ENCODE data around the gene B3GAT1.

B3GAT1 gene

GRCh38 chr11:134392953-134393615, 19.0 kb downstream of the B3GAT1 start:
- in situ Hi-C loops (cut with MboI; ENCODE audit: low sequenced_read_pairs): no loop called here

- in situ Hi-C loops (cut with MboI; ENCODE audit: low sequenced_read_pairs): no loop called here
These were observed 20.4 kb downstream of the B3GAT1 start for GRCh38 chr11:134391656-134392055.

- in situ Hi-C loops (cut with MboI; ENCODE audit: low sequenced_read_pairs): no loop called here
These were observed 21.1 kb downstream of the B3GAT1 start for GRCh38 chr11:134390706-134391569.

- in situ Hi-C loops (cut with MboI; ENCODE audit: low sequenced_read_pairs): no loop called here
These were observed 22.4 kb downstream of the B3GAT1 start for GRCh38 chr11:134389464-134390180.

- in situ Hi-C loops (cut with MboI; ENCODE audit: low sequenced_read_pairs): no loop called here
These were observed 23.5 kb downstream of the B3GAT1 start for GRCh38 chr11:134388590-134388989.

GRCh38 chr11:134387501-134387900, 24.5 kb downstream of the B3GAT1 start:
- in situ Hi-C loops (cut with MboI; ENCODE audit: low sequenced_read_pairs): no loop called here

DNA sequence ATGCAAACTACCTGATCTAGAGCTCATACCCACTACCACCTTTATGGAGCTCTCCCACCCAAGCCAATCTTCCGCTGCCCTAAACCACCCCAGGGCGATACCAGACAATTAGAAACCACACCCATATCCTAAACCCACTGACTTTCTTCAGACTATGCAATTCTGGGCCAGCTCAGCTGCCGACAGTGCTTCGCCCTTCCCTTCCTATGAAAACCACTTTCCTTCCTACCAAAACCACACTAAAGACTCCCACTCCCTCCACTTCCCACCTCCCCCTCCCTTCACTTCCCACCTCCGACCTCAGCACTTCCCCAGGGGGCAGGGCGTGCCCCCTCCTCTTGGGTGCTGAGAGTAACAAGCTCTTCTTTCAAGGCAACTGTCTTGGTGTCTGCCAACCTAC, 25.1 kb downstream of the B3GAT1 start:
- in situ Hi-C loops (cut with MboI; ENCODE audit: low sequenced_read_pairs): no loop called here

DNA sequence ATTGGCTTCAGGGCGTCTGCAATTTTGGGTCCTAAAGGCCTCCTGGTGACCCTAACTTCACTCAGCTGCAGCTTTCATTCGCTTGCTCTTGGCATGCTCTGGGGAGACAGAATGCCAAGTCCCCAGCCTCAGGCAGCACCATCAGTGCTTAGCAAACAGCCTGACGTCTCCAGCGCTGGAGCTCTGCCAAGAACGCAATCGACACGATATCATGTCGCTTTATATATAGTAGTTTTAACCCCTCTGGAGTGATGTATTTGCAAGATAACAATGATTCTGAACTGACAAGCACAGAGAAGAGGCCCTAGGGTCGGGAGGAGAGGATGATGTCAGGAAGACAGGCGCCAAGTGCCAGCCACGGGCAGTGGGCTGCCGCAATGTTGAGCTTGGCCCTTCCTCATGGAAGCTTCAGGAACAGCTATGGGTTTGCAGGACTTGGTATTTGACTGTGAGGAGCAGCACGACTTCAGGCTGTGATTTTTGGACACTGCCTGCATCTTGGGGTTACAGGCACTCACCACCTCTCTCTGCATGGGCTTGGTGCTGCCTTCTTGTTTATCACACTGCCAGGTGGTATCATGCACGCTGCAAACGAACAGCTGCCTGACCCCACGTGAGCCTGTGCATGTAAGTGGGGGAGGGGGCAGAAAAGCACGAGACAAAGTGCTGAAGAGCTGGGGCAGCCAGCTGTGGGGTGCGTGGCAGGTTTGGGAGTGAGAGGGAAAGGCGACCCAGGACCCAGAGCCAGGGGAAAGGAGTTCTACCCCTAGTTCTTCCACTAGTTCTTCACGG, 26.1 kb downstream of the B3GAT1 start:
- in situ Hi-C loops (cut with MboI; ENCODE audit: low sequenced_read_pairs): no loop called here

DNA sequence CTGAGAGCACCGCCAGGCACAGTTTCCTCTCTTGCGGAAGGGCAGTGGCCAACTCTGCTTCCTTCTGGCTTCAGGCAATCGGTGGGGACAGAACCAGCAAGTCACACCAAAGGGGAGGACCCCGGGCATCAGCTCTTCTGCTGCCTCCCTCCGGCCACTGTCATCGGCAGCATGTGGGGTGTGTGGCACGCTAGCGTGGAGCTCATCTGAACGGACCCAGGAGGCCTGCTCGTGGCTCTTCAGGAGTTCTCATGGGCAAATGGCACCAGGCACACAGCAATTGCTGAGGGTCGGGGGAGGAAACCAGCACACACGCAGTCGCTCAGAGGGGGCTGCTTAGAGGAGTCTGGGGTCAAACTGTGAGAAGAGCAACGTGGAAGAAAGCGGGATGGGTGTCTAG, 26.9 kb downstream of the B3GAT1 start:
- in situ Hi-C loops (cut with MboI; ENCODE audit: low sequenced_read_pairs): no loop called here

DNA sequence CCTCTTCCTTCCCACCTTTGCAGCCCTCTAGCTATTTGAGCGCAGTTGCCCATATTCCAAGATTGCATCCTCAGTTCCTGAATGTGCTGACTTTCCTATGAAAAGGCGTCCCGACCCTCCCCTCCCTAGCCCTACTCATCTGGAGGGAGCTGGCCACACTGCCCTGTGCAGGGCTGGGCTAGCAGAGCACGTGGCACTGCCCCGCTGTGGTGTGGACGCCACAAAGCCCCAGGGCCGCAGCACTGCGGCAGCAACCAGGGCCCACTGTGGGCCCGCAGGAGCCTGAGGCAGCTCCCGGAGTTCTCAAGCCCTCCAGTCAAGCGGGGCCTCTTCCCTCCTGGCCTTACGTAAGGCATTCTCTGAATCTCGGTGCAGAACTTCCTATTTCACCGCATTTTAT, 27.6 kb downstream of the B3GAT1 start:
- in situ Hi-C loops (cut with MboI; ENCODE audit: low sequenced_read_pairs): no loop called here

- in situ Hi-C loops (cut with MboI; ENCODE audit: low sequenced_read_pairs): no loop called here
These were observed 28.3 kb downstream of the B3GAT1 start for GRCh38 chr11:134383576-134384221.

GRCh38 chr11:134382830-134383229, 29.2 kb downstream of the B3GAT1 start:
- in situ Hi-C loops (cut with MboI; ENCODE audit: low sequenced_read_pairs): no loop called here

GRCh38 chr11:134382257-134382656, 29.8 kb downstream of the B3GAT1 start:
- in situ Hi-C loops (cut with MboI; ENCODE audit: low sequenced_read_pairs): no loop called here

GRCh38 chr11:134380785-134381184, 31.3 kb downstream of the B3GAT1 start:
- in situ Hi-C loops (cut with MboI; ENCODE audit: low sequenced_read_pairs): no loop called here

DNA sequence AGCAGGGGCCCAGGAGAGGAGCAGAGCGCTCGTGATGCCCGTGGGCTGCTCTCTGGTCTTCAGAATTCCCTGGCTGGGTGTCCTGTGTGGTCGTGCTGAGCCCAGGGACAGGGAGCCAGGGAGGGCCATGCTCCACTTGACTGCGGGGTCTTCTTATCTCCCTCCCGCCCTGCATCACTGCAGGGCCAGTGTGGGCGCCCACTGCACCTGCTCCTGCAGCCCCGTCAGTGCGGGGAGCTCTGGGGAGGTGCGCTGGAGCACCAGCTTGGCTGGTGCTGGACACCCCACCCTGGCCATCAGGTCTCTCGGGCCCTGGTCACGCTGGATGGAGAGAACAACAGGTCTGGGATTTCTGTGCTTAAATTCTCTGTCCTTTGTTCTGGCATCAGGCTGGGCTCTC, 31.8 kb downstream of the B3GAT1 start:
- in situ Hi-C loops (cut with MboI; ENCODE audit: low sequenced_read_pairs): no loop called here

- in situ Hi-C loops (cut with MboI; ENCODE audit: low sequenced_read_pairs): no loop called here
These were observed 32.8 kb downstream of the B3GAT1 start for GRCh38 chr11:134379241-134379640.

- in situ Hi-C loops (cut with MboI; ENCODE audit: low sequenced_read_pairs): no loop called here
These were observed 34.2 kb downstream of the B3GAT1 start for GRCh38 chr11:134377876-134378275.

DNA sequence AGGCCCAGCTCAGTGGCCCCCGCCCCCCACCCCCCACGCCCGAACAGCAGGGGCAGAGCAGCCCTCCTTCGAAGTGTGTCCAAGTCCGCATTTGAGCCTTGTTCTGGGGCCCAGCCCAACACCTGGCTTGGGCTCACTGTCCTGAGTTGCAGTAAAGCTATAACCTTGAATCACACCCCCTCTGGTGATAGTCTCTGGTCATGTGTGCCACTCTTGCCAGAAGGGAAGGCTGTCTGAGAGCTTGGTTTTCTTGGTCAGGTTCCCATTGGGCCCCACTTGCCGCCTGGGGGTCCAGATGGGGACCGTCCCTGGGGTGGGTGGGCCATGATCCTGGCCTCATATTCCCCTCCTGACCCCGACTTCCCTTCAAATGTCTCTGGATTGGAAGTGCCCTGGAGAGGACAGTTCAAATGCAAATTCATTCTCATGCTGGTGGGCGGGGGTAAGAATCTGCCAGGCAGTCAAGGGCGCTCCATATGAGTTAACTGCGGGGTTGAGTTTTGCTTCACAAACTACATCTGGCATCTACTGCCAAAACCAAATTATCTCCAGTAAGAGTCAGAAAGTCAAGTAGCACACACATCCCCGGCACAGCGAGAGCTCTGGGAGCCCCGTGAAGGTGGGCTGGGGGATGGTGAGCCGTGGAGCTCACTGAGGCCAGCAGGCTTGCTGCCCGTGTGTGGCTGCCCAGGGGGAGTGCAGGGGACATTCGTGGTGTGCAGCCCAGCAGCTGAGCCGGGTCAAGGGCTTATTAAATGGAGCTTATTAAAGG, 35.7 kb downstream of the B3GAT1 start:
- in situ Hi-C loops (cut with MboI; ENCODE audit: low sequenced_read_pairs): no loop called here

DNA sequence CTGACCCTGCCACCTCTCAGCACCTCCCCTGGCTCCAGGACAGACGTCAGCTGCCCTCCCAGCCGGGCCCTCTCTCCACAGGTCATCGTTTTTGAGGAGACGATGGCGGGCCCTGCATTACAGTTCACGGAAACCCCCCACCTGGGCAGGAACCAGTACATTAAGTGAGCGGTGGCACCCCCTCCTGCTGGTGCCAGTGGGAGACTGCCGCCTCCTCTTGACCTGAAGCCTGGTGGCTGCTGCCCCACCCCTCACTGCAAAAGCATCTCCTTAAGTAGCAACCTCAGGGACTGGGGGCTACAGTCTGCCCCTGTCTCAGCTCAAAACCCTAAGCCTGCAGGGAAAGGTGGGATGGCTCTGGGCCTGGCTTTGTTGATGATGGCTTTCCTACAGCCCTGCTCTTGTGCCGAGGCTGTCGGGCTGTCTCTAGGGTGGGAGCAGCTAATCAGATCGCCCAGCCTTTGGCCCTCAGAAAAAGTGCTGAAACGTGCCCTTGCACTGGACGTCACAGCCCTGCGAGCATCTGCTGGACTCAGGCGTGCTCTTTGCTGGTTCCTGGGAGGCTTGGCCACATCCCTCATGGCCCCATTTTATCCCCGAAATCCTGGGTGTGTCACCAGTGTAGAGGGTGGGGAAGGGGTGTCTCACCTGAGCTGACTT, 37.0 kb downstream of the B3GAT1 start:
- in situ Hi-C loops (cut with MboI; ENCODE audit: low sequenced_read_pairs): no loop called here

All from HL-60/S4 (cell line).